Measurements from ENCODE around the gene DNAH14. TPM values are rescaled to one million over a fixed set of nuclear protein-coding genes. Genes with fewer than 3 reads are reported as not detected.

Gene DNAH14
- polyA plus RNA-seq, 1 donor from 2014 or later = 24.9 TPM

GRCh38 chr1:225224287-225224686 lies 294.8 kb downstream of the DNAH14 start:
- no peak overlapping the region for H3K27ac ChIP-seq (ENCODE audit: low read length)
- TF ChIP-seq EZH2 (IDR thresholded peaks at IDR 0.05; ENCODE audit: borderline replicate concordance, insufficient read depth, low read length, poor library complexity, severe bottlenecking) (no peak), MXI1 (conservative IDR thresholded peaks at IDR 0.05; ENCODE audit: poor library complexity, severe bottlenecking) (no peak), EP300 (conservative IDR thresholded peaks at IDR 0.05; ENCODE audit: poor library complexity, severe bottlenecking) (no peak), RAD21 (conservative IDR thresholded peaks at IDR 0.05) (no peak), POLR2AphosphoS5 (IDR thresholded peaks at IDR 0.05) (no peak), SMC3 (conservative IDR thresholded peaks at IDR 0.05; ENCODE audit: poor library complexity) (no peak), TAF1 (IDR thresholded peaks at IDR 0.05; ENCODE audit: low read depth) (no peak), REST (IDR thresholded peaks at IDR 0.05; ENCODE audit: borderline replicate concordance) (no peak), CTCF (IDR thresholded peaks at IDR 0.05; ENCODE audit: poor library complexity, severe bottlenecking) (no peak)
- no peak overlapping the region for H3K9ac ChIP-seq (ENCODE audit: low read length)
- H3K4me3 ChIP-seq (ENCODE audit: low read length) = no peak overlapping the region
- H3F3A ChIP-seq (ENCODE audit: insufficient read depth, low read length, poor library complexity, severe bottlenecking) = no peaks in the 10 kb centered on the region
- H3K79me2 ChIP-seq (replicated peaks; ENCODE audit: insufficient read depth, low read length) = no peaks in the 10 kb centered on the region
- H3K9me3 ChIP-seq (ENCODE audit: low read length) = no peaks in the 10 kb centered on the region
- H3K4me2 ChIP-seq (ENCODE audit: low read length) = no peak overlapping the region
- H3K27me3 ChIP-seq (ENCODE audit: insufficient read depth, low read depth, low read length) = no peaks in the 10 kb centered on the region
- no peaks in the 10 kb centered on the region for H3K36me3 ChIP-seq (ENCODE audit: insufficient read depth, low read length)
- H2AFZ ChIP-seq (ENCODE audit: low read depth, low read length) = no peak overlapping the region
- no peaks in the 10 kb centered on the region for H4K20me1 ChIP-seq (ENCODE audit: insufficient read depth)
- H3K9me2 ChIP-seq (ENCODE audit: insufficient read depth, low read length) = no peaks in the 10 kb centered on the region

- no peak overlapping the region for H3K27ac ChIP-seq (ENCODE audit: low read length)
- no peaks in the 10 kb centered on the region for H3K9me3 ChIP-seq (ENCODE audit: low read length)
- H4K20me1 ChIP-seq (ENCODE audit: insufficient read depth) = no peaks in the 10 kb centered on the region
- no peak overlapping the region for H2AFZ ChIP-seq (ENCODE audit: low read depth, low read length)
- H3K9ac ChIP-seq (ENCODE audit: low read length) = no peak overlapping the region
- H3K9me2 ChIP-seq (ENCODE audit: insufficient read depth, low read length) = no peaks in the 10 kb centered on the region
- no peak overlapping the region for H3K4me2 ChIP-seq (ENCODE audit: low read length)
- H3K36me3 ChIP-seq (ENCODE audit: insufficient read depth, low read length) = no peaks in the 10 kb centered on the region
- H3K4me3 ChIP-seq (ENCODE audit: low read length) = no peak overlapping the region
- no peaks in the 10 kb centered on the region for H3K27me3 ChIP-seq (ENCODE audit: insufficient read depth, low read depth, low read length)
- H3F3A ChIP-seq (ENCODE audit: insufficient read depth, low read length, poor library complexity, severe bottlenecking) = no peaks in the 10 kb centered on the region
- H3K79me2 ChIP-seq (replicated peaks; ENCODE audit: insufficient read depth, low read length) = no peaks in the 10 kb centered on the region
- TF ChIP-seq CTCF (IDR thresholded peaks at IDR 0.05; ENCODE audit: poor library complexity, severe bottlenecking) = no peak
- TF ChIP-seq RAD21 (conservative IDR thresholded peaks at IDR 0.05) = no peak
- TF ChIP-seq POLR2AphosphoS5 (IDR thresholded peaks at IDR 0.05) = no peak
- TF ChIP-seq EP300 (conservative IDR thresholded peaks at IDR 0.05; ENCODE audit: poor library complexity, severe bottlenecking) = no peak
- TF ChIP-seq SMC3 (conservative IDR thresholded peaks at IDR 0.05; ENCODE audit: poor library complexity) = no peak
- no peak for TF ChIP-seq TAF1 (IDR thresholded peaks at IDR 0.05; ENCODE audit: low read depth)
- TF ChIP-seq EZH2 (IDR thresholded peaks at IDR 0.05; ENCODE audit: borderline replicate concordance, insufficient read depth, low read length, poor library complexity, severe bottlenecking) = no peak
- no peak for TF ChIP-seq REST (IDR thresholded peaks at IDR 0.05; ENCODE audit: borderline replicate concordance)
- no peak for TF ChIP-seq MXI1 (conservative IDR thresholded peaks at IDR 0.05; ENCODE audit: poor library complexity, severe bottlenecking)
Observed at GRCh38 chr1:225225681-225226080, 296.2 kb downstream of the DNAH14 start.
